HepG2 (cell line): ENCODE data around the gene SSH3. TPM values are rescaled to one million over a fixed set of nuclear protein-coding genes. Genes with fewer than 3 reads are reported as not detected.

ENCODE experiments used
- CBFB ChIP-seq: sonication (generic); formaldehyde crosslinking; IDR thresholded peaks from 2 replicates; pipeline ENCODE4 v1.4.0; 2020; ENCODE audit warnings: missing genetic modification reagents
- CBX1 ChIP-seq: IDR thresholded peaks from one replicate; pipeline ENCODE4 v1.6.1; 2016; ENCODE audit warnings: antibody characterized with exemption, low read depth
- JARID2 ChIP-seq: sonication (generic); formaldehyde crosslinking; IDR thresholded peaks from 2 replicates; pipeline ENCODE4 v1.8.1; 2023; ENCODE audit warnings: missing genetic modification reagents, inconsistent platforms; ENCODE audit not compliant: insufficient replicate concordance
- KDM3A ChIP-seq: IDR thresholded peaks from 2 replicates; pipeline ENCODE4 v1.6.1; 2018; ENCODE audit warnings: low read depth, missing compliant biosample characterization
- MLLT10 ChIP-seq: sonication (generic); formaldehyde crosslinking; IDR thresholded peaks from 2 replicates; pipeline ENCODE4 v1.4.0; 2020; ENCODE audit warnings: missing genetic modification reagents
- NCOR1 ChIP-seq: fragments of 200-600 bp; sonication (generic); IDR thresholded peaks from 2 replicates; pipeline ENCODE4 v1.7.0; 2017; ENCODE audit warnings: antibody characterized with exemption, low read length, borderline replicate concordance
- NR3C1 ChIP-seq: sonication (generic); formaldehyde crosslinking; IDR thresholded peaks from 2 replicates; pipeline ENCODE4 v1.4.0; 2020; ENCODE audit warnings: missing genetic modification reagents
- RBFOX2 ChIP-seq: fragments of 200-400 bp; formaldehyde crosslinking; IDR thresholded peaks from 2 replicates; pipeline ENCODE4 v1.6.1; 2017; ENCODE audit warnings: low read depth, mild to moderate bottlenecking, low read length
- RORA ChIP-seq: sonication (generic); formaldehyde crosslinking; IDR thresholded peaks from 2 replicates; pipeline ENCODE4 v1.5.0; 2020; ENCODE audit warnings: mild to moderate bottlenecking, missing genetic modification reagents, moderate library complexity
- SIX1 ChIP-seq: sonication (generic); formaldehyde crosslinking; IDR thresholded peaks from 2 replicates; pipeline ENCODE4 v1.4.0; 2020; ENCODE audit warnings: missing genetic modification reagents, borderline replicate concordance
- STAT5B ChIP-seq: sonication (generic); formaldehyde crosslinking; IDR thresholded peaks from 2 replicates; pipeline ENCODE4 v1.4.0; 2020; ENCODE audit warnings: missing genetic modification reagents
- ZNF12 ChIP-seq: sonication (generic); formaldehyde crosslinking; IDR thresholded peaks from 2 replicates; pipeline ENCODE4 v1.5.0; 2020; ENCODE audit warnings: missing genetic modification reagents
- ZNF34 ChIP-seq: sonication (generic); formaldehyde crosslinking; IDR thresholded peaks from 2 replicates; pipeline ENCODE4 v1.4.0; 2020; ENCODE audit warnings: mild to moderate bottlenecking, missing genetic modification reagents, borderline replicate concordance
- ZNF589 ChIP-seq: sonication (generic); formaldehyde crosslinking; conservative IDR thresholded peaks from 2 replicates; pipeline ENCODE4 v1.8.0; 2022; ENCODE audit warnings: mild to moderate bottlenecking, moderate library complexity, missing genetic modification reagents
- ZNF598 ChIP-seq: sonication (generic); formaldehyde crosslinking; IDR thresholded peaks from 2 replicates; pipeline ENCODE4 v1.5.1; 2020; ENCODE audit warnings: mild to moderate bottlenecking, missing genetic modification reagents, borderline replicate concordance
- ZSCAN29 ChIP-seq: sonication (generic); formaldehyde crosslinking; conservative IDR thresholded peaks from 2 replicates; pipeline ENCODE4 v1.4.0; 2020; ENCODE audit warnings: mild to moderate bottlenecking, missing genetic modification reagents
- ZSCAN31 ChIP-seq: sonication (generic); formaldehyde crosslinking; IDR thresholded peaks from 2 replicates; pipeline ENCODE4 v1.5.0; 2020; ENCODE audit warnings: low read depth, mild to moderate bottlenecking, missing genetic modification reagents
- polyA plus RNA-seq, 8 experiments: library from polyadenylated mRNA; depleted of rRNA in 3 of 8; stranded (reverse) in 7 of 8; unstranded in 1 of 8; fragments of >200 nt; fragmentation: Illumina TruSeq in 4 of 8; extraction: Trizol in 4 of 8; gene quantifications; 2 replicates each; pipeline versions ENCODE4 v1.2.1 to v1.2.3, GENCODE V29; 2011 to 2016; ENCODE audit warnings: low read depth in 4 of 8, missing spikeins in 1 of 8, mixed read lengths in 1 of 8; ENCODE audit not compliant: insufficient read depth in 1 of 8
- total RNA-seq, 5 experiments: library from RNA; depleted of rRNA; stranded (reverse); fragments of >200 nt; fragmentation: Illumina TruSeq; extraction: Trizol; gene quantifications; 2 replicates each; pipeline ENCODE4 v1.2.3, GENCODE V29; 2016; ENCODE audit warnings: low read depth in 1 of 5
- TF ChIP-seq, protein P1 (sequence below): sonication (generic); formaldehyde crosslinking; IDR thresholded peaks from 2 replicates; pipeline ENCODE4 v1.5.0; 2020; ENCODE audit warnings: mild to moderate bottlenecking, missing genetic modification reagents, borderline replicate concordance
- TF ChIP-seq, protein P2 (sequence below): sonication (generic); formaldehyde crosslinking; IDR thresholded peaks from 2 replicates; pipeline ENCODE4 v1.4.0; 2020; ENCODE audit warnings: missing genetic modification reagents
- TF ChIP-seq, protein P3 (sequence below): IDR thresholded peaks from 2 replicates; pipeline ENCODE4 v1.6.1; 2016; ENCODE audit warnings: missing genetic modification reagents, missing compliant biosample characterization

Gene SSH3
- total and polyA plus RNA-seq, 2 of the 13 experiments (the other 11 are each of a cell fraction or from before 2014, with no cell fraction given) = 12.4 to 18.8 TPM

DNA sequence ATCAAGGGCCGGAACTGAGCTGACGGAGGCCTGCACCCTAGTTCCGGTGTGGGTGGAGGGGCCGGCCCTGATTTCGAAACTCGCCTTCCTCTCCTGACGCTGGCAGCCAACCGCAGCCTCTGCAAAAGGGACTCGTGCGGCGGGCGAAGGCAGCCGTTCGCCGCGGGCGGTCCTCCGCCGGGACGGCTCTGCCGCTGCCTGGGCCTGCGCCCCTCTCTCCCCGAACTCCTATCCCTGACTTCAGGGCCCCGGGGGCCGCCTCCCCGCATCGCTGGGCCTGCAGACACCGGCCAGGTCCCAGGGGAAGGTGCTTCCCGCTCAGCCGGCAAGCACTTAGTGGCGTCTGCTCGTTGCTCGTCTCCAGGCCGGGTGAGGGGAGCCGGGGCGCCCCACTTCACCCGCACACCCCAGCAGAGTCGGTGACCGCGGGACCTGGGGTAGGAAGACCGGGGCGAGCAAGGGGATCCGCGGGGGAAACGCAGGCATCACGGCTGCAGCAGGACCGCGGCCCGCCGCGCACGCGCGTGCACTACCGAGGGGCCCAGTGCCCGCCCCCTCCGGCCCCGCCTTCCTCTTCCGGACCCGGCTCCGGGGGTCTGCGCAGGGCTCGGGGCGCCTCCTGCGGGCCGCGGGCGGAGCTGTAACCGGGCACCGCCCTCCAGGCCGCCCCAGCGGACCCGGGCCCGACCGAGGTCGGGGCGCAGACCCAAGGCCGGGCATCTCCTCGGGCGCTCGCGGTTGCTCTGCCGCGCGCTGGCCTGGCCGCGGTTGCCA lies 14.7 kb upstream of the SSH3 start (continued):
- TF ChIP-seq NCOR1 (no peak), ZNF12 (CRISPR knock-in tag) (peak; percentile 57; the same call in 1 of the 2 replicates), CBFB (CRISPR knock-in tag) (peak; percentile 70; the same call in 1 of the 2 replicates), MLLT10 (CRISPR knock-in tag) (no peak), RBFOX2 (peak; percentile 98), RORA (no peak), CBX1 (no peak), ZSCAN29 (peak; percentile 64; the same call in 1 of the 2 replicates), ZSCAN31 (peak; percentile 93; the same call in 1 of the 2 replicates), JARID2 (CRISPR knock-in tag) (no peak), KDM3A (CRISPR knock-in tag) (peak; percentile 49; the same call in 1 of the 2 replicates), ZNF34 (CRISPR knock-in tag) (peak; percentile 88; the same call in 1 of the 2 replicates), ZNF589 (CRISPR knock-in tag) (peak; percentile 92), STAT5B (CRISPR knock-in tag) (no peak; the same call in none of the 2 replicates), SIX1 (CRISPR knock-in tag) (no peak), ZNF598 (CRISPR knock-in tag) (0 out of 2 replicates have a peak, but pooled peaks have one; percentile 79), NR3C1 (CRISPR knock-in tag) (no peak)
- TF ChIP-seq, protein P1, sequence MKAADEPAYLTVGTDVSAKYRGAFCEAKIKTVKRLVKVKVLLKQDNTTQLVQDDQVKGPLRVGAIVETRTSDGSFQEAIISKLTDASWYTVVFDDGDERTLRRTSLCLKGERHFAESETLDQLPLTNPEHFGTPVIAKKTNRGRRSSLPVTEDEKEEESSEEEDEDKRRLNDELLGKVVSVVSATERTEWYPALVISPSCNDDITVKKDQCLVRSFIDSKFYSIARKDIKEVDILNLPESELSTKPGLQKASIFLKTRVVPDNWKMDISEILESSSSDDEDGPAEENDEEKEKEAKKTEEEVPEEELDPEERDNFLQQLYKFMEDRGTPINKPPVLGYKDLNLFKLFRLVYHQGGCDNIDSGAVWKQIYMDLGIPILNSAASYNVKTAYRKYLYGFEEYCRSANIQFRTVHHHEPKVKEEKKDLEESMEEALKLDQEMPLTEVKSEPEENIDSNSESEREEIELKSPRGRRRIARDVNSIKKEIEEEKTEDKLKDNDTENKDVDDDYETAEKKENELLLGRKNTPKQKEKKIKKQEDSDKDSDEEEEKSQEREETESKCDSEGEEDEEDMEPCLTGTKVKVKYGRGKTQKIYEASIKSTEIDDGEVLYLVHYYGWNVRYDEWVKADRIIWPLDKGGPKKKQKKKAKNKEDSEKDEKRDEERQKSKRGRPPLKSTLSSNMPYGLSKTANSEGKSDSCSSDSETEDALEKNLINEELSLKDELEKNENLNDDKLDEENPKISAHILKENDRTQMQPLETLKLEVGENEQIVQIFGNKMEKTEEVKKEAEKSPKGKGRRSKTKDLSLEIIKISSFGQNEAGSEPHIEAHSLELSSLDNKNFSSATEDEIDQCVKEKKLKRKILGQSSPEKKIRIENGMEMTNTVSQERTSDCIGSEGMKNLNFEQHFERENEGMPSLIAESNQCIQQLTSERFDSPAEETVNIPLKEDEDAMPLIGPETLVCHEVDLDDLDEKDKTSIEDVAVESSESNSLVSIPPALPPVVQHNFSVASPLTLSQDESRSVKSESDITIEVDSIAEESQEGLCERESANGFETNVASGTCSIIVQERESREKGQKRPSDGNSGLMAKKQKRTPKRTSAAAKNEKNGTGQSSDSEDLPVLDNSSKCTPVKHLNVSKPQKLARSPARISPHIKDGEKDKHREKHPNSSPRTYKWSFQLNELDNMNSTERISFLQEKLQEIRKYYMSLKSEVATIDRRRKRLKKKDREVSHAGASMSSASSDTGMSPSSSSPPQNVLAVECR = peak; percentile 93
- TF ChIP-seq, protein P2, sequence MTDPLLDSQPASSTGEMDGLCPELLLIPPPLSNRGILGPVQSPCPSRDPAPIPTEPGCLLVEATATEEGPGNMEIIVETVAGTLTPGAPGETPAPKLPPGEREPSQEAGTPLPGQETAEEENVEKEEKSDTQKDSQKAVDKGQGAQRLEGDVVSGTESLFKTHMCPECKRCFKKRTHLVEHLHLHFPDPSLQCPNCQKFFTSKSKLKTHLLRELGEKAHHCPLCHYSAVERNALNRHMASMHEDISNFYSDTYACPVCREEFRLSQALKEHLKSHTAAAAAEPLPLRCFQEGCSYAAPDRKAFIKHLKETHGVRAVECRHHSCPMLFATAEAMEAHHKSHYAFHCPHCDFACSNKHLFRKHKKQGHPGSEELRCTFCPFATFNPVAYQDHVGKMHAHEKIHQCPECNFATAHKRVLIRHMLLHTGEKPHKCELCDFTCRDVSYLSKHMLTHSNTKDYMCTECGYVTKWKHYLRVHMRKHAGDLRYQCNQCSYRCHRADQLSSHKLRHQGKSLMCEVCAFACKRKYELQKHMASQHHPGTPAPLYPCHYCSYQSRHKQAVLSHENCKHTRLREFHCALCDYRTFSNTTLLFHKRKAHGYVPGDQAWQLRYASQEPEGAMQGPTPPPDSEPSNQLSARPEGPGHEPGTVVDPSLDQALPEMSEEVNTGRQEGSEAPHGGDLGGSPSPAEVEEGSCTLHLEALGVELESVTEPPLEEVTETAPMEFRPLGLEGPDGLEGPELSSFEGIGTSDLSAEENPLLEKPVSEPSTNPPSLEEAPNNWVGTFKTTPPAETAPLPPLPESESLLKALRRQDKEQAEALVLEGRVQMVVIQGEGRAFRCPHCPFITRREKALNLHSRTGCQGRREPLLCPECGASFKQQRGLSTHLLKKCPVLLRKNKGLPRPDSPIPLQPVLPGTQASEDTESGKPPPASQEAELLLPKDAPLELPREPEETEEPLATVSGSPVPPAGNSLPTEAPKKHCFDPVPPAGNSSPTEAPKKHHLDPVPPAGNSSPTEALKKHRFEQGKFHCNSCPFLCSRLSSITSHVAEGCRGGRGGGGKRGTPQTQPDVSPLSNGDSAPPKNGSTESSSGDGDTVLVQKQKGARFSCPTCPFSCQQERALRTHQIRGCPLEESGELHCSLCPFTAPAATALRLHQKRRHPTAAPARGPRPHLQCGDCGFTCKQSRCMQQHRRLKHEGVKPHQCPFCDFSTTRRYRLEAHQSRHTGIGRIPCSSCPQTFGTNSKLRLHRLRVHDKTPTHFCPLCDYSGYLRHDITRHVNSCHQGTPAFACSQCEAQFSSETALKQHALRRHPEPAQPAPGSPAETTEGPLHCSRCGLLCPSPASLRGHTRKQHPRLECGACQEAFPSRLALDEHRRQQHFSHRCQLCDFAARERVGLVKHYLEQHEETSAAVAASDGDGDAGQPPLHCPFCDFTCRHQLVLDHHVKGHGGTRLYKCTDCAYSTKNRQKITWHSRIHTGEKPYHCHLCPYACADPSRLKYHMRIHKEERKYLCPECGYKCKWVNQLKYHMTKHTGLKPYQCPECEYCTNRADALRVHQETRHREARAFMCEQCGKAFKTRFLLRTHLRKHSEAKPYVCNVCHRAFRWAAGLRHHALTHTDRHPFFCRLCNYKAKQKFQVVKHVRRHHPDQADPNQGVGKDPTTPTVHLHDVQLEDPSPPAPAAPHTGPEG (CRISPR knock-in tag) = peak; percentile 80
- TF ChIP-seq, protein P3, sequence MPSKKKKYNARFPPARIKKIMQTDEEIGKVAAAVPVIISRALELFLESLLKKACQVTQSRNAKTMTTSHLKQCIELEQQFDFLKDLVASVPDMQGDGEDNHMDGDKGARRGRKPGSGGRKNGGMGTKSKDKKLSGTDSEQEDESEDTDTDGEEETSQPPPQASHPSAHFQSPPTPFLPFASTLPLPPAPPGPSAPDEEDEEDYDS (CRISPR knock-in tag) = peak; percentile 76
